ENCODE results near the gene PALLD.
"Not testable (repeated sequence)": the region's sequence is repeated elsewhere in the genome, so short reads cannot be mapped to it uniquely, and the experiment has no call there.

The PALLD gene

DNA sequence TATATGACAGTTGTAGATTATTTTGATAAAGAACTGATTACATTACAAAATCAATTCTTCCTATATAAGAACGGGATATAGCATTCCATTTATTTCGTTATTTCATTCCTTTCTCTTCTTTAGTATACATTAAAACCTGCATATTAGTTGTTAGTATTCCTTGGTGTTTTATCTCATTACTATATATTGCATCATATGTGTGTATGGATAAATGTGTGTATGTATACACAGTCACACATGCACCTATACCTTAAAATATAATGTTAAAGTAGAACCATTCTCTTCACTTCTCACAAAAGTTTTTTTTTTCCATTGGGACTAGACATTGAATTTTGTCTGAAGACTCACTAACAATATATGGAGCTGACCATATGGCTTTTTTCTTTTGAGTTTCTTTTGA is 5.3 kb upstream of the PALLD start:
- no peak for DNase-seq (ENCODE audit: low spot score)

- no peak for DNase-seq (ENCODE audit: low spot score)
These were observed 1.4 kb downstream of the PALLD start for GRCh38 chr4:168498251-168498650.

GRCh38 chr4:168499241-168499640 is 2.4 kb downstream of the PALLD start:
- DNase-seq (ENCODE audit: low spot score), result no peak

DNA sequence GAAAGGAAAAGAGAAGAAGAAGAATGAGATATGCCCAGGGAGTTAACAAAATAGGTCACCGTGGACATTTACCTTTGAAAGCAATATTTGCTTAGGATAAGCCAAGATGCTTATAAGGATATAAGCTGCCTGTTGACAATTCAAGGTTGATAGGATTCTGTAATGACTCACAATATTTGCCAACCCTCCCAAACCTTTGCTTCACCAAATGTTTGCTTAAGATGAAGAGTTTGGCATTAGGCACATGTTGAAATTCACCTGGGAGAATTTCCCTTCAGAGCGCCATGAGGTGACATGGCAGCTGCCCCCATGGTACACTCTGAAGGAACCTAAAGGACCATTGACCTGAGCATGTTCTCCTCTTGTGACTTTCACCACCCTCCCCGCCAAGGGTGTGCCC is 4.6 kb downstream of the PALLD start:
- DNase-seq (ENCODE audit: low spot score), result no peak

DNA sequence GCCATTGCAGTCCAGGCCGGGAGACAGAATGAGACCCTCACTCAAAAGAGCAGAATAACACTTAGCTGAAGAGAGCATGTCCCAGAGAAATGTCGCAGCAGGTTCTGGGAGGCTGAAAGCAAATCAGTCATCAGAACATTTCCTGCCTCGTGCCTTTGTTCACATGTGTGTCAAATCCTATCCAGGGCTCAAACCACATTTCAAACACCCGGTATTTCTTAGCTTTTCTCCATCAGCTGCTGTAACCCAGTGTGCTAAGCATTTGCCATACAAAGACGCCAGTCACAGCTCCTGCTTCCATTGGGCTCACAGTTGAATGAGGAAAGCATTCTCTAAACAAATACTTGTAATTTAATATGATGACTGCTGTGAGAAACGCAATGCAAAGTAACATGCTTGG is 6.0 kb downstream of the PALLD start:
- DNase-seq (ENCODE audit: low spot score), result no peak

- no peak for DNase-seq (ENCODE audit: low spot score)
These were observed 7.0 kb downstream of the PALLD start for GRCh38 chr4:168503652-168504362.

DNA sequence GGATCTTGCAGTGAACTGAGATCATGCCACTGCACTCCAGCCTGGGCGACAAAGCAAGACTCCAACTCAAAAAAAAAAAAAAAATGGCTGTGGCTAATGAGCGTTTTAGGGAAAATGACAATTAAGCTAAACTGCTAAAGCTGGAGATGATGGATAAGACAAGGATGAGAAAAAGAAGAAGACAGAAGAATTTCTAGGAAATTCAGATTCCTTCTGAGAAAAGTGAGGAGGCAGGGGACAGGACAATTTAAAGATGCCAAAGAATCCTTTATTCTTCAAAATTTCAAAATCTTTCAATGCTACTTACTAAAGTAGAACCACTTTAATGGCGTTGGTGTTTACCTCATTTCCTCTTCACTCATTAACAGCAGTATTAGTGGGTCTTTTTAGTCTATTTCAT is 7.7 kb downstream of the PALLD start:
- no peak for DNase-seq (ENCODE audit: low spot score)

DNA sequence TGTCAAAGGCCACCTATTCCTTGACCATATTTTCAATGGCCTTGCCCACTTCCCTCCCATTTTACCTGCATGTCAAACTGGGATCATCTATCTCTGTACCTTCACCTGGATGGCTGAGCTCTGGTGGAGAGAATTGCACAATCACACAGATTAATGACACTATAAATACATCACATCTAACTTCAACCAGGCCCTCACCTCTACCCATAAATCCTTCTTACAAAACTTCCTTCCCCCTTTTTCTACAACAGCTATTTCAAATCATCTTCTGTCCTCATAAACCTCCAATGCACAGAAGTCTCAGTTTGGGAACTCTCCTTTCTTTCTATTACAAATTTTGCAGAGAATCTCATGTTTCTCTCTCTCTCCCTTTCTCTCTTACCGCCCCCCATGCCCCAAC is 9.2 kb downstream of the PALLD start:
- no peak for DNase-seq (ENCODE audit: low spot score)

GRCh38 chr4:168507178-168507815 is 10.4 kb downstream of the PALLD start:
- no peak for DNase-seq (ENCODE audit: low spot score)

DNA sequence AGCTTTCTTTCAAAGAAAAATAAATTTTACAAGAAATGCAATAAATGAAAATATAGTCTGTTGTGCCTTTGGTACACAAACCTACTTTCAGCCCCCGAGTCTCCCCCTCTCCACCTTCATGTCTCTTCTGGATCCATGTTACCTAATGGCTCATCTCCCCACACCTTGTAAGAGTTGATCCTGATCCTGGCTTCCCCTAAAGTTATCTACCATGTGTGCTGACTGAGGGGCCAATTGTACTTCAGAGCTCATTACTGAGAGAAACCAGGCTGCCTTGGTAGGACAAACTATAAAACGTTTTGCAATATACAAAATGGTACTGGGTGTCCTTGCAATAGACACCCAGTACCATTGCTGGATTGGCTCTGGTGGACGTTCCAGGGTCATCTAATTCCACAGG is 11.8 kb downstream of the PALLD start:
- DNase-seq (ENCODE audit: low spot score), result no peak

DNA sequence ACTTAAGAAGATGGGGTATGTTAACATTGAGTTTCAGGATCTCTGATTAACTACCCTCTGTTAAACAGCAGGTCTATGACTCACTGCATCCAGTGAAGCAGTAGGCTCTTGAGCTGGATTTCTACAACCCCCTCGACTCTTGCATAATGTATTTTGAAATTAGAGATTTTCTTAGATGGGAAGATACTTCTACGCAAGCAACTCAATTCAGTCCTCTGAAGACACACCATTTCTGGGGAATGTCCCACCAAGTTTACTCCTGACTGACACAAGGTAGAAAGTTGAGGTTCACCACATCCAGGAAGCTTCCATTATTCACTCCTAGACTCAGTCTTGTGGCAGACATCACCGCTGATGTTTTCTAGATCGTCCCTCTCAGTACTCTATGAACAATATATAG is 12.9 kb downstream of the PALLD start:
- no peak for DNase-seq (ENCODE audit: low spot score)

DNA sequence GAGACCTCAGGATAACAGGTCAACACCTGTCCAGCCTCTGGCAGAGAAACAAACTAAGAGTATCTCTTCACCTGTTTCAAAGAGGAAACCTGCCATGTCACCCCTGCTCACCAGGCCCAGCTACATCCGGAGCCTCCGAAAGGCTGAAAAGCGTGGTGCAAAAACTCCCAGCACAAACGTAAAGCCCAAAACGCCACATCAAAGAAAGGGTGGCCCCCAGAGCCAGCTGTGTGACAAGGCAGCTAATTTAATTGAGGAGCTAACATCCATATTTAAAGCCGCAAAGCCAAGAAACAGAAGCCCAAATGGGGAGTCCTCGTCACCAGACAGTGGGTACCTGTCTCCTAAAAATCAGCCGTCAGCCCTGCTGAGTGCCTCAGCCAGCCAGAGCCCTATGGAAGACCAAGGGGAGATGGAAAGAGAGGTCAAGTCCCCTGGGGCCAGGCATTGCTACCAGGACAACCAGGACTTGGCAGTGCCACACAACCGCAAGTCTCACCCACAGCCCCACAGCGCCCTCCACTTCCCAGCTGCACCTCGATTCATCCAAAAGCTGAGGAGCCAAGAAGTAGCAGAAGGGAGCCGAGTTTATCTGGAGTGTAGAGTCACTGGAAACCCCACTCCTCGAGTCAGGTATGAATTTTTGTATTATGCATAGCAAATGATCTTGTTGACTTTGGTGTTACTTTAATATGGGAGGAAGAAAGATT is 15.1 kb downstream of the PALLD start:
- no peak for DNase-seq (ENCODE audit: low spot score)

- not testable (repeated sequence) for DNase-seq (ENCODE audit: low spot score)
These were observed 17.0 kb downstream of the PALLD start for GRCh38 chr4:168513826-168514225.

- peak; percentile 53 for DNase-seq (ENCODE audit: low spot score)
These were observed 17.5 kb downstream of the PALLD start for GRCh38 chr4:168514249-168514852.

- DNase-seq (ENCODE audit: low spot score), result no peak
These were observed 18.6 kb downstream of the PALLD start for GRCh38 chr4:168515222-168516011.

DNA sequence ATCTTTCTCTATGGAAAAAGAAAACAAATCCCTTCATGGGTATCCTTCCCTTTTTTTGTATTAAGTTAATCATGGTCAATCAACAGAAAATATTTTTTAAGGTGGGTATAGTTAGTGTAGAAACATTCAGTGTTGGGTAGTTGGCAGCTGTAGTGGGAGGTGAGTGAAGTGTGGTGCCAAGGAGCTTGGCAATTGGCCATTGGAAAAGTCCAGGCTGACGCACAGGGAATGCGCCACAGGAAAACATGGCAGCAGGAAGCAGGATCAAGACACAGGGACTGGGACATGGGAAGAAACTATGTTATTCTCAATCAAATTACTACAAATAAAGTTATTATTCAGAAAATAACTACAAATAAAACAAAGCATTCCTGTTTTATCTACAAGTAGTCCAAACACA is 20.0 kb downstream of the PALLD start:
- DNase-seq (ENCODE audit: low spot score), result no peak

GRCh38 chr4:168519576-168519975 is 22.7 kb downstream of the PALLD start:
- DNase-seq (ENCODE audit: low spot score), result no peak

- no peak for DNase-seq (ENCODE audit: low spot score)
These were observed 24.9 kb downstream of the PALLD start for GRCh38 chr4:168521721-168522120.

- no peak for DNase-seq (ENCODE audit: low spot score)
These were observed 25.5 kb downstream of the PALLD start for GRCh38 chr4:168522356-168522755.

GRCh38 chr4:168522829-168523489 is 26.1 kb downstream of the PALLD start:
- DNase-seq (ENCODE audit: low spot score), result no peak

- no peak for DNase-seq (ENCODE audit: low spot score)
These were observed 27.2 kb downstream of the PALLD start for GRCh38 chr4:168524006-168524405.

DNA sequence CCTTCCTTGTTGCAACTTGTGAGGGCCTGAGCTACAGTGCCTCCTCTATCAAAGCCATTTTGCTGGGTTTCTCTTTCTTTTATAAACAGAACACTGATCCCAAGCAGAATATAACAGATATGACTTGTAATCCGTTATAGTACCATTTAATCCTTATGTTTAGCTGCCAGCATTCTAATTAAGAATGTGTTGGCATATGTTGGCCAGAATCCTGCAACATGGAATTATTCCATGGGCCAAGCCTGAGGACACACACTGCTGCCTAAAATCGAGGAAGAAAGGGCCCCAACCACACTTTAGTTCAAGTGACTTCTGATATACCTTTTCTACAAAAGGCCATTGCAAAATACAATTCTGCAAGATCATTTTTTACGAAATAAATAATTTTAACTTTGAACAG is 28.0 kb downstream of the PALLD start:
- no peak for DNase-seq (ENCODE audit: low spot score)
